A549 (cell line): ENCODE data around the gene THBD.

Source experiments
- CTCF ChIP-seq: fragments of >200 bp; sonication (Bioruptor Twin); formaldehyde crosslinking; IDR thresholded peaks from 3 replicates; pipeline ENCODE4 v1.5.1; 2016
- EP300 ChIP-seq, 2 experiments: fragments of >200 bp; sonication (Bioruptor Twin); formaldehyde crosslinking; IDR thresholded peaks; 2 replicates in 1 of 2; 3 replicates in 1 of 2; pipeline ENCODE4 v1.6.1; 2016 to 2017
- JUN ChIP-seq, 2 experiments: fragments of >200 bp; sonication (Bioruptor Twin); formaldehyde crosslinking; IDR thresholded peaks; 2 replicates in 1 of 2; 3 replicates in 1 of 2; pipeline ENCODE4 v1.6.1; 2016 to 2017
- JUNB ChIP-seq: fragments of >200 bp; sonication (Bioruptor Twin); formaldehyde crosslinking; IDR thresholded peaks from 2 replicates; pipeline ENCODE4 v1.6.1; 2016
- MAZ ChIP-seq: fragments of 150-350 bp; IDR thresholded peaks from 2 replicates; pipeline ENCODE4 v1.6.1; 2014; ENCODE audit warnings: antibody characterized with exemption, low read depth, low read length, borderline replicate concordance
- NR3C1 ChIP-seq: fragments of >200 bp; sonication (Bioruptor Twin); formaldehyde crosslinking; IDR thresholded peaks from 3 replicates; pipeline ENCODE4 v1.6.1; 2017
- POLR2A ChIP-seq: IDR thresholded peaks from 2 replicates; pipeline ENCODE4 v1.6.1; 2012; ENCODE audit warnings: mild to moderate bottlenecking, low read length
- RCOR1 ChIP-seq: fragments of 150-350 bp; IDR thresholded peaks from 2 replicates; pipeline ENCODE4 v1.6.1; 2014; ENCODE audit warnings: antibody characterized with exemption, low read length, low read depth

DNA sequence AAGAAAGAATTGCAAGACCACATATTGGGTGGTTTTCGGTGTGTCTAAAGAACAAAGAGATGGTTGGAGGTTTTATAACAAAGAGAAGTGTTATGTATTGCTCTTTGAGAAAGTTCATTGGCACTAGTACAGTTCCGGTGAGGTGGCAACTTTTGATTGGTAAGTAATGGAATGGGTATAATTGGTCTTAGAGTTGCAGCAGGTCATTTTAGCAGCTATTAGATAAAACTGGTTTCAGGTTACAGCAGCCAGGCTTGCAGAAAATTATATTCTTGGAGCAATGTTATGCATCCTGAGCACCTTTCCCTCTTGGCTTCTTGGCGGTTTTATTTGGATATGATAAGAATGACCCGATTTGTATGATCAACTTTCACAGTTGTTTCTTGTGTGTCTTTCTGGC lies 26.6 kb downstream of the THBD start:
- no peak for TF ChIP-seq CTCF
- no peak for TF ChIP-seq JUNB
- no peak for TF ChIP-seq JUN (IDR thresholded peaks at IDR 0.05)
- TF ChIP-seq NR3C1: no peak
- TF ChIP-seq POLR2A: no peak
- no peak for TF ChIP-seq EP300 (IDR thresholded peaks at IDR 0.05)
- no peak for TF ChIP-seq MAZ
- TF ChIP-seq RCOR1: no peak
